Type B pancreatic cell (in vitro differentiated cells): ENCODE measurements around the gene BOC. TPM values are rescaled to one million over a fixed set of nuclear protein-coding genes. Genes with fewer than 3 reads are reported as not detected.

ENCODE experiments used
- DNase-seq: peaks from one replicate; pipeline ENCODE4 v3.0.0; 2021; ENCODE audit warnings: mixed read lengths; ENCODE audit not compliant: unreplicated experiment; ENCODE audit errors: extremely low spot score
- H3K27ac Mint-ChIP-seq: 2 replicates; pipeline ENCODE4 v1.8.0; 2021; ENCODE audit warnings: mild to moderate bottlenecking, mixed read lengths
- H3K27me3 Mint-ChIP-seq: 2 replicates; pipeline ENCODE4 v1.8.0; 2021; ENCODE audit warnings: mixed read lengths
- H3K36me3 Mint-ChIP-seq: 2 replicates; pipeline ENCODE4 v1.8.0; 2021; ENCODE audit warnings: mixed read lengths
- H3K4me1 Mint-ChIP-seq: one replicate; pipeline ENCODE4 v1.8.0; 2021; ENCODE audit warnings: mixed read lengths; ENCODE audit not compliant: unreplicated experiment
- H3K4me3 Mint-ChIP-seq: 2 replicates; pipeline ENCODE4 v1.8.0; 2021; ENCODE audit warnings: mild to moderate bottlenecking, mixed read lengths
- H3K9me3 Mint-ChIP-seq: 2 replicates; pipeline ENCODE4 v1.8.0; 2021; ENCODE audit warnings: mixed read lengths
- CTCF ChIP-seq: fragments of 200-600 bp; sonication (generic); conservative IDR thresholded peaks from 2 replicates; pipeline ENCODE4 v1.5.0; 2021; ENCODE audit warnings: antibody characterized with exemption, mild to moderate bottlenecking
- total RNA-seq: library from RNA; stranded (reverse); gene quantifications from 2 replicates; pipeline ENCODE4 v1.2.1, GENCODE V29; 2021; ENCODE audit warnings: low replicate concordance

The BOC gene
- total RNA-seq, 1 donor from 2014 or later, result 219 TPM

- Mint-ChIP-seq H3K4me1 (peaks cover 70% of the 10 kb centered on the region), H3K36me3 (peaks cover 48% of the 10 kb centered on the region), H3K27ac (no peak overlapping the region), H3K4me3 (no peak overlapping the region), H3K27me3 (no peaks in the 10 kb centered on the region), H3K9me3 (no peaks in the 10 kb centered on the region)
- DNase-seq, result no peak
- TF ChIP-seq CTCF, result no peak
These were observed 50.9 kb downstream of the BOC start for GRCh38 chr3:113262304-113262665.

- no peak overlapping the region for H3K27ac Mint-ChIP-seq
- no peak for DNase-seq
- no peaks in the 10 kb centered on the region for H3K27me3 Mint-ChIP-seq
- H3K9me3 Mint-ChIP-seq, result no peaks in the 10 kb centered on the region
- H3K36me3 Mint-ChIP-seq, result peaks cover 48% of the 10 kb centered on the region
- no peak for TF ChIP-seq CTCF
- peak overlapping the region; percentile 11 for H3K4me3 Mint-ChIP-seq
- H3K4me1 Mint-ChIP-seq, result peaks cover 71% of the 10 kb centered on the region
These were observed 51.7 kb downstream of the BOC start for GRCh38 chr3:113263020-113263419.

- Mint-ChIP-seq H3K4me1 (peaks cover 69% of the 10 kb centered on the region), H3K9me3 (no peaks in the 10 kb centered on the region), H3K27ac (peak overlapping the region; percentile 30), H3K36me3 (peaks cover 50% of the 10 kb centered on the region), H3K27me3 (no peaks in the 10 kb centered on the region), H3K4me3 (peak overlapping the region; percentile 9)
- TF ChIP-seq CTCF, result no peak
- DNase-seq, result no peak
These were observed 52.4 kb downstream of the BOC start for GRCh38 chr3:113263778-113264177.

- H3K36me3 Mint-ChIP-seq, result peaks cover 46% of the 10 kb centered on the region
- H3K4me3 Mint-ChIP-seq, result peak overlapping the region; percentile 9
- no peak for TF ChIP-seq CTCF
- no peaks in the 10 kb centered on the region for H3K27me3 Mint-ChIP-seq
- no peaks in the 10 kb centered on the region for H3K9me3 Mint-ChIP-seq
- peaks cover 69% of the 10 kb centered on the region for H3K4me1 Mint-ChIP-seq
- no peak for DNase-seq
- H3K27ac Mint-ChIP-seq, result peak overlapping the region; percentile 49
These were observed 53.1 kb downstream of the BOC start for GRCh38 chr3:113264283-113265131.

GRCh38 chr3:113265231-113265630 is 53.9 kb downstream of the BOC start:
- TF ChIP-seq CTCF, result no peak
- Mint-ChIP-seq H3K9me3 (no peaks in the 10 kb centered on the region), H3K27ac (peak overlapping the region; percentile 49), H3K4me3 (peak overlapping the region; percentile 17), H3K27me3 (no peaks in the 10 kb centered on the region), H3K4me1 (peaks cover 74% of the 10 kb centered on the region), H3K36me3 (peaks cover 45% of the 10 kb centered on the region)
- DNase-seq, result no peak
